GF-D8 (cell line): ENCODE data around the gene ARHGAP23.
"Not testable (repeated sequence)": the region's sequence is repeated elsewhere in the genome, so short reads cannot be mapped to it uniquely, and the experiment has no call there.

ENCODE experiments used
- DNase-seq: peaks from one replicate; lab custom pipeline; 2025; lab: John Stamatoyannopoulos, UW

ARHGAP23 gene

GRCh38 chr17:38421171-38421841, 7.0 kb upstream of the ARHGAP23 start:
- no peak for DNase-seq

- no peak for DNase-seq
Observed at GRCh38 chr17:38421871-38422827, 6.1 kb upstream of the ARHGAP23 start.

GRCh38 chr17:38424297-38424972, 3.8 kb upstream of the ARHGAP23 start:
- DNase-seq: no peak

GRCh38 chr17:38425031-38425430, 3.2 kb upstream of the ARHGAP23 start:
- peak; percentile 54 for DNase-seq

- DNase-seq: no peak
Observed at GRCh38 chr17:38425744-38426143, 2.5 kb upstream of the ARHGAP23 start.

GRCh38 chr17:38426441-38426840, 1.8 kb upstream of the ARHGAP23 start:
- no peak for DNase-seq

GRCh38 chr17:38427160-38427949, 909 bp upstream of the ARHGAP23 start:
- DNase-seq: no peak

- DNase-seq: peak; percentile 42
Observed at GRCh38 chr17:38428643-38429371, 543 bp downstream of the ARHGAP23 start.

GRCh38 chr17:38429476-38430100, 1.3 kb downstream of the ARHGAP23 start:
- DNase-seq: no peak

GRCh38 chr17:38430316-38430715, 2.1 kb downstream of the ARHGAP23 start:
- no peak for DNase-seq

- no peak for DNase-seq
Observed at GRCh38 chr17:38430822-38431221, 2.6 kb downstream of the ARHGAP23 start.

- DNase-seq: no peak
Observed at GRCh38 chr17:38431346-38432145, 3.3 kb downstream of the ARHGAP23 start.

GRCh38 chr17:38434178-38434665, 6.0 kb downstream of the ARHGAP23 start:
- DNase-seq: no peak

- no peak for DNase-seq
Observed at GRCh38 chr17:38435795-38436194, 7.5 kb downstream of the ARHGAP23 start.

- no peak for DNase-seq
Observed at GRCh38 chr17:38436386-38436785, 8.1 kb downstream of the ARHGAP23 start.

GRCh38 chr17:38437313-38437712, 9.0 kb downstream of the ARHGAP23 start:
- not testable (repeated sequence) for DNase-seq

- DNase-seq: no peak
Observed at GRCh38 chr17:38439436-38439835, 11.2 kb downstream of the ARHGAP23 start.

- DNase-seq: no peak
Observed at GRCh38 chr17:38440614-38441397, 12.5 kb downstream of the ARHGAP23 start.
